MM.1S (cell line): ENCODE results near the gene NIPSNAP3A.

Source experiments
- DNase-seq: peaks from one replicate; pipeline ENCODE4 v3.0.0-alpha.2; 2015
- H2AFZ ChIP-seq: fragments of 300-600 bp; sonication (generic); 2 replicates; pipeline ENCODE4 v1.6.0; 2016; ENCODE audit warnings: antibody characterized with exemption, low read length
- H3F3A ChIP-seq: fragments of 300-600 bp; sonication (generic); 2 replicates; pipeline ENCODE4 v1.6.1; 2016; ENCODE audit warnings: mild to moderate bottlenecking, antibody characterized with exemption, low read length, moderate library complexity, mixed read lengths; ENCODE audit not compliant: insufficient read depth
- H3K27ac ChIP-seq: fragments of 300-600 bp; sonication (generic); 2 replicates; pipeline ENCODE4 v1.5.1; 2016; ENCODE audit warnings: mild to moderate bottlenecking, low read length
- H3K27me3 ChIP-seq: fragments of 300-600 bp; sonication (generic); replicated peaks from 2 replicates; pipeline ENCODE4 v1.6.0; 2016; ENCODE audit warnings: low read length; ENCODE audit not compliant: insufficient read depth
- H3K36me3 ChIP-seq: fragments of 300-600 bp; sonication (generic); replicated peaks from 2 replicates; pipeline ENCODE4 v1.6.1; 2016; ENCODE audit warnings: mild to moderate bottlenecking, low read length, mixed read lengths; ENCODE audit not compliant: insufficient read depth
- H3K4me1 ChIP-seq: fragments of 300-600 bp; sonication (generic); 2 replicates; pipeline ENCODE4 v1.6.1; 2016; ENCODE audit warnings: low read length, mixed read lengths
- H3K4me2 ChIP-seq: fragments of 300-600 bp; sonication (generic); 2 replicates; pipeline ENCODE4 v1.6.0; 2016; ENCODE audit warnings: low read depth, low read length
- H3K4me3 ChIP-seq: fragments of 300-600 bp; sonication (generic); 2 replicates; pipeline ENCODE4 v1.5.1; 2016; ENCODE audit warnings: low read length, mixed read lengths
- H3K79me2 ChIP-seq: fragments of 300-600 bp; sonication (generic); 2 replicates; pipeline ENCODE4 v1.6.1; 2016; ENCODE audit warnings: mixed run types, low read length, mixed read lengths
- H3K9ac ChIP-seq: fragments of 300-600 bp; sonication (generic); 2 replicates; pipeline ENCODE4 v1.6.1; 2016; ENCODE audit warnings: low read length, mixed read lengths
- H3K9me2 ChIP-seq: fragments of 300-600 bp; sonication (generic); replicated peaks from 2 replicates; pipeline ENCODE4 v1.6.1; 2016; ENCODE audit warnings: mild to moderate bottlenecking, low read length, mixed read lengths; ENCODE audit not compliant: insufficient read depth
- H3K9me3 ChIP-seq: fragments of 300-600 bp; sonication (generic); replicated peaks from 2 replicates; pipeline ENCODE4 v1.6.1; 2016; ENCODE audit warnings: mild to moderate bottlenecking, low read length, mixed read lengths; ENCODE audit not compliant: insufficient read depth
- H4K20me1 ChIP-seq: fragments of 300-600 bp; sonication (generic); 2 replicates; pipeline ENCODE4 v1.6.1; 2016; ENCODE audit warnings: mild to moderate bottlenecking, low read length, moderate library complexity, mixed read lengths; ENCODE audit not compliant: insufficient read depth
- CTCF ChIP-seq: fragments of 300-600 bp; sonication (generic); IDR thresholded peaks from 2 replicates; pipeline ENCODE4 v1.5.1; 2016; ENCODE audit warnings: antibody characterized with exemption, low read length, mixed read lengths
- EZH2 ChIP-seq: fragments of 300-600 bp; sonication (generic); optimal IDR thresholded peaks from 2 replicates; pipeline ENCODE3; 2017; ENCODE audit warnings: low read depth, mild to moderate bottlenecking, antibody characterized with exemption, low read length, mixed read lengths
- EZH2phosphoT487 ChIP-seq: fragments of 300-600 bp; sonication (generic); IDR thresholded peaks from 2 replicates; pipeline ENCODE4 v1.6.1; 2018; ENCODE audit warnings: antibody characterized with exemption, low read length

The NIPSNAP3A gene

GRCh38 chr9:104794070-104794469 is 46.6 kb downstream of the NIPSNAP3A start:
- Histone ChIP-seq H3K4me2 (no peak overlapping the region), H3K36me3 (no peaks in the 10 kb centered on the region), H4K20me1 (no peaks in the 10 kb centered on the region), H3F3A (no peaks in the 10 kb centered on the region), H3K27ac (no peak overlapping the region), H3K79me2 (no peaks in the 10 kb centered on the region), H3K4me1 (no peaks in the 10 kb centered on the region), H3K9me2 (no peaks in the 10 kb centered on the region), H3K9ac (no peak overlapping the region), H3K4me3 (no peak overlapping the region), H3K27me3 (no peaks in the 10 kb centered on the region), H3K9me3 (no peaks in the 10 kb centered on the region), H2AFZ (no peak overlapping the region)
- TF ChIP-seq EZH2 (no peak), EZH2phosphoT487 (no peak), CTCF (no peak)
- DNase-seq, result no peak

GRCh38 chr9:104795082-104795481 is 47.6 kb downstream of the NIPSNAP3A start:
- no peak for DNase-seq
- no peaks in the 10 kb centered on the region for H4K20me1 ChIP-seq
- no peaks in the 10 kb centered on the region for H3K36me3 ChIP-seq
- no peaks in the 10 kb centered on the region for H3K27me3 ChIP-seq
- no peak overlapping the region for H3K9ac ChIP-seq
- H3K4me1 ChIP-seq, result no peaks in the 10 kb centered on the region
- no peaks in the 10 kb centered on the region for H3K9me3 ChIP-seq
- H3F3A ChIP-seq, result no peaks in the 10 kb centered on the region
- H3K4me2 ChIP-seq, result no peak overlapping the region
- H3K4me3 ChIP-seq, result no peak overlapping the region
- no peaks in the 10 kb centered on the region for H3K79me2 ChIP-seq
- no peak overlapping the region for H3K27ac ChIP-seq
- no peaks in the 10 kb centered on the region for H3K9me2 ChIP-seq
- TF ChIP-seq EZH2phosphoT487 (no peak), CTCF (no peak), EZH2 (no peak)
- H2AFZ ChIP-seq, result no peak overlapping the region

GRCh38 chr9:104795857-104796256 is 48.4 kb downstream of the NIPSNAP3A start:
- H3K9ac ChIP-seq, result no peak overlapping the region
- TF ChIP-seq EZH2, result no peak
- TF ChIP-seq EZH2phosphoT487, result no peak
- no peak for TF ChIP-seq CTCF
- no peaks in the 10 kb centered on the region for H3K79me2 ChIP-seq
- no peak overlapping the region for H2AFZ ChIP-seq
- no peaks in the 10 kb centered on the region for H3K4me1 ChIP-seq
- H3K36me3 ChIP-seq, result no peaks in the 10 kb centered on the region
- H3K4me3 ChIP-seq, result no peak overlapping the region
- no peaks in the 10 kb centered on the region for H3K9me2 ChIP-seq
- no peaks in the 10 kb centered on the region for H3K27me3 ChIP-seq
- DNase-seq, result no peak
- no peak overlapping the region for H3K4me2 ChIP-seq
- no peaks in the 10 kb centered on the region for H3F3A ChIP-seq
- no peak overlapping the region for H3K27ac ChIP-seq
- H3K9me3 ChIP-seq, result no peaks in the 10 kb centered on the region
- H4K20me1 ChIP-seq, result no peaks in the 10 kb centered on the region
